Trophoblast cell (in vitro differentiated cells and primary cell): ENCODE results near the gene MYD88.

Experiments
- DNase-seq, 2 donors: peaks; one replicate each; pipeline ENCODE4 v3.0.0-alpha.2; 2016
- H2AFZ ChIP-seq: 2 replicates; pipeline ENCODE4 v1.6.1; 2013; ENCODE audit warnings: low read length, moderate library complexity, mild to moderate bottlenecking; ENCODE audit not compliant: insufficient read depth, poor library complexity
- H2AK5ac ChIP-seq: 2 replicates; pipeline ENCODE4 v1.6.1; 2013; ENCODE audit warnings: mild to moderate bottlenecking, low read length
- H2BK120ac ChIP-seq: 2 replicates; pipeline ENCODE4 v1.6.1; 2013; ENCODE audit warnings: low read length, mild to moderate bottlenecking, moderate library complexity; ENCODE audit not compliant: insufficient read depth, poor library complexity
- H2BK12ac ChIP-seq: 2 replicates; pipeline ENCODE4 v1.6.1; 2013; ENCODE audit warnings: mild to moderate bottlenecking, low read length, moderate library complexity
- H2BK5ac ChIP-seq: 2 replicates; pipeline ENCODE4 v1.6.1; 2013; ENCODE audit warnings: low read length, low read depth, moderate library complexity, mild to moderate bottlenecking; ENCODE audit not compliant: poor library complexity
- H3K14ac ChIP-seq: 2 replicates; pipeline ENCODE4 v1.6.1; 2013; ENCODE audit warnings: mild to moderate bottlenecking, low read length
- H3K18ac ChIP-seq: 2 replicates; pipeline ENCODE4 v1.6.1; 2013; ENCODE audit warnings: mild to moderate bottlenecking, low read length
- H3K23ac ChIP-seq: 2 replicates; pipeline ENCODE4 v1.6.1; 2013; ENCODE audit warnings: low read length
- H3K27ac ChIP-seq: 2 replicates; pipeline ENCODE4 v1.5.1; 2013; ENCODE audit warnings: low read depth, mild to moderate bottlenecking, inconsistent platforms, low read length, moderate library complexity
- H3K27me3 ChIP-seq: 2 replicates; pipeline ENCODE4 v1.6.1; 2013; ENCODE audit warnings: inconsistent platforms, mild to moderate bottlenecking, low read length, moderate library complexity; ENCODE audit not compliant: insufficient read depth
- H3K36me3 ChIP-seq, 2 experiments: 1 replicate in 1 of 2; 2 replicates in 1 of 2; pipeline ENCODE4 v1.6.1; 2013; ENCODE audit warnings: low read length in 2 of 2, mild to moderate bottlenecking in 2 of 2, moderate library complexity in 1 of 2; ENCODE audit not compliant: insufficient read depth in 2 of 2, control insufficient read depth in 1 of 2
- H3K4ac ChIP-seq: 2 replicates; pipeline ENCODE4 v1.6.1; 2013; ENCODE audit warnings: low read depth, mild to moderate bottlenecking, low read length, moderate library complexity
- H3K4me1 ChIP-seq, 2 experiments: 1 replicate in 1 of 2; 2 replicates in 1 of 2; pipeline ENCODE4 v1.6.1; 2013; ENCODE audit warnings: low read length in 2 of 2, mild to moderate bottlenecking in 2 of 2, moderate library complexity in 1 of 2; ENCODE audit not compliant: insufficient read depth in 2 of 2, control insufficient read depth in 1 of 2
- H3K4me2 ChIP-seq: 2 replicates; pipeline ENCODE4 v1.6.1; 2013; ENCODE audit warnings: inconsistent platforms, mild to moderate bottlenecking, low read length, moderate library complexity
- H3K4me3 ChIP-seq: 2 replicates; pipeline ENCODE4 v1.5.1; 2013; ENCODE audit warnings: mild to moderate bottlenecking, low read depth, low read length, inconsistent platforms
- H3K79me1 ChIP-seq: one replicate; pipeline ENCODE4 v1.6.1; 2013; ENCODE audit warnings: low read length
- H3K79me2 ChIP-seq: 2 replicates; pipeline ENCODE4 v1.6.1; 2013; ENCODE audit warnings: low read length, mild to moderate bottlenecking; ENCODE audit not compliant: control insufficient read depth, insufficient read depth, poor library complexity
- H3K9ac ChIP-seq: 2 replicates; pipeline ENCODE4 v1.6.1; 2013; ENCODE audit warnings: mild to moderate bottlenecking, low read length
- H3K9me3 ChIP-seq: 2 replicates; pipeline ENCODE4 v1.6.1; 2013; ENCODE audit warnings: low read depth, mild to moderate bottlenecking, control low read depth, inconsistent platforms, low read length; ENCODE audit not compliant: insufficient read depth
- H4K12ac ChIP-seq: 2 replicates; pipeline ENCODE4 v1.6.1; 2013; ENCODE audit warnings: low read depth, mild to moderate bottlenecking, low read length, moderate library complexity
- H4K8ac ChIP-seq: 2 replicates; pipeline ENCODE4 v1.6.1; 2013; ENCODE audit warnings: low read depth, mild to moderate bottlenecking, low read length, moderate library complexity
- H4K91ac ChIP-seq: one replicate; pipeline ENCODE4 v1.6.1; 2013; ENCODE audit warnings: low read depth, mild to moderate bottlenecking, low read length, moderate library complexity
- WGBS: extraction: QIAGEN DNeasy Blood & Tissue Kit; methylation state at CpG from one replicate; pipeline ENCODE4 v1.1.7; 2013; ENCODE audit warnings: missing lambda C conversion rate; ENCODE audit not compliant: insufficient read length, insufficient coverage; ENCODE audit errors: extremely low coverage; 5-methylcytosine and 5-hydroxymethylcytosine counted together

The MYD88 gene

GRCh38 chr3:38124324-38125122, 13.9 kb upstream of the MYD88 start:
- H3K79me1 ChIP-seq = no peaks in the 10 kb centered on the region
- no peak overlapping the region for H3K4me2 ChIP-seq
- no peak overlapping the region for H3K9ac ChIP-seq
- peaks cover 3% of the 10 kb centered on the region for H3K9me3 ChIP-seq
- H3K23ac ChIP-seq = no peak overlapping the region
- H2AK5ac ChIP-seq = no peak overlapping the region
- no peak overlapping the region for H3K27ac ChIP-seq
- no peak overlapping the region for H4K91ac ChIP-seq
- H3K27me3 ChIP-seq = no peaks in the 10 kb centered on the region
- H3K14ac ChIP-seq = no peak overlapping the region
- no peaks in the 10 kb centered on the region for H3K4me1 ChIP-seq
- H2BK5ac ChIP-seq = no peak overlapping the region
- no peak overlapping the region for H2BK120ac ChIP-seq
- H3K4ac ChIP-seq = no peak overlapping the region
- WGBS = no CpG with 5 or more reads among the region's 7 CpGs
- H4K8ac ChIP-seq = no peak overlapping the region
- H4K12ac ChIP-seq = no peak overlapping the region
- H3K36me3 ChIP-seq = peaks cover 68 to 79% of the 10 kb centered on the region in 2 experiments
- H2AFZ ChIP-seq = no peak overlapping the region
- H3K4me3 ChIP-seq = no peak overlapping the region
- DNase-seq = no peak
- no peaks in the 10 kb centered on the region for H3K79me2 ChIP-seq
- H2BK12ac ChIP-seq = no peak overlapping the region
- no peak overlapping the region for H3K18ac ChIP-seq

- H2BK5ac ChIP-seq = no peak overlapping the region
- no peak overlapping the region for H3K18ac ChIP-seq
- H2AK5ac ChIP-seq = no peak overlapping the region
- DNase-seq = no peak
- no peak overlapping the region for H3K4ac ChIP-seq
- H4K12ac ChIP-seq = no peak overlapping the region
- H3K9me3 ChIP-seq = no peaks in the 10 kb centered on the region
- H3K79me2 ChIP-seq = no peaks in the 10 kb centered on the region
- H3K4me2 ChIP-seq = no peak overlapping the region
- no peak overlapping the region for H3K4me3 ChIP-seq
- no peaks in the 10 kb centered on the region for H3K27me3 ChIP-seq
- no peak overlapping the region for H3K23ac ChIP-seq
- peaks cover 65 to 78% of the 10 kb centered on the region in 2 experiments for H3K36me3 ChIP-seq
- H4K8ac ChIP-seq = no peak overlapping the region
- no peak overlapping the region for H4K91ac ChIP-seq
- H2AFZ ChIP-seq = no peak overlapping the region
- no CpG with 5 or more reads among the region's 11 CpGs for WGBS
- no peak overlapping the region for H3K9ac ChIP-seq
- no peak overlapping the region for H2BK120ac ChIP-seq
- H3K14ac ChIP-seq = no peak overlapping the region
- no peak overlapping the region for H2BK12ac ChIP-seq
- H3K79me1 ChIP-seq = no peaks in the 10 kb centered on the region
- no peak overlapping the region for H3K27ac ChIP-seq
- no peaks in the 10 kb centered on the region for H3K4me1 ChIP-seq
Observed at GRCh38 chr3:38125305-38126120, 12.9 kb upstream of the MYD88 start.

- no peak overlapping the region for H2BK12ac ChIP-seq
- H3K9ac ChIP-seq = no peak overlapping the region
- H4K8ac ChIP-seq = no peak overlapping the region
- H3K79me1 ChIP-seq = no peaks in the 10 kb centered on the region
- H3K4me3 ChIP-seq = no peak overlapping the region
- no peak overlapping the region for H4K12ac ChIP-seq
- no peak overlapping the region for H3K27ac ChIP-seq
- no peak for DNase-seq
- H3K79me2 ChIP-seq = no peaks in the 10 kb centered on the region
- no peak overlapping the region for H2BK120ac ChIP-seq
- no peak overlapping the region for H2AFZ ChIP-seq
- H3K23ac ChIP-seq = no peak overlapping the region
- WGBS = no CpG with 5 or more reads among the region's 6 CpGs
- no peaks in the 10 kb centered on the region for H3K4me1 ChIP-seq
- H3K4ac ChIP-seq = no peak overlapping the region
- peaks cover 65 to 80% of the 10 kb centered on the region in 2 experiments for H3K36me3 ChIP-seq
- no peaks in the 10 kb centered on the region for H3K27me3 ChIP-seq
- H3K9me3 ChIP-seq = no peaks in the 10 kb centered on the region
- H2BK5ac ChIP-seq = no peak overlapping the region
- no peak overlapping the region for H3K4me2 ChIP-seq
- no peak overlapping the region for H4K91ac ChIP-seq
- H3K14ac ChIP-seq = no peak overlapping the region
- H2AK5ac ChIP-seq = no peak overlapping the region
- no peak overlapping the region for H3K18ac ChIP-seq
Observed at GRCh38 chr3:38126121-38126892, 12.2 kb upstream of the MYD88 start.

GRCh38 chr3:38127611-38128302, 10.7 kb upstream of the MYD88 start:
- Histone ChIP-seq H3K27me3 (no peaks in the 10 kb centered on the region), H3K4ac (no peak overlapping the region), H3K9ac (no peak overlapping the region), H3K79me2 (no peaks in the 10 kb centered on the region), H3K4me2 (no peak overlapping the region), H3K79me1 (peaks cover 3% of the 10 kb centered on the region), H2AK5ac (no peak overlapping the region), H2BK12ac (no peak overlapping the region), H3K4me1 (peaks cover 6 to 7% of the 10 kb centered on the region in 2 experiments), H3K27ac (no peak overlapping the region), H3K4me3 (no peak overlapping the region), H3K18ac (no peak overlapping the region), H2BK120ac (no peak overlapping the region), H2AFZ (no peak overlapping the region), H2BK5ac (no peak overlapping the region), H3K36me3 (peaks cover 57 to 72% of the 10 kb centered on the region in 2 experiments), H3K9me3 (no peaks in the 10 kb centered on the region), H4K12ac (no peak overlapping the region), H4K8ac (no peak overlapping the region), H4K91ac (no peak overlapping the region), H3K23ac (no peak overlapping the region), H3K14ac (no peak overlapping the region)
- no peak for DNase-seq
- no CpG with 5 or more reads among the region's 4 CpGs for WGBS
